HCT116 (cell line): ENCODE data around the gene MARCHF6.

ENCODE experiments used
- EZH2 ChIP-seq: fragments of 200-600 bp; sonication (generic); IDR thresholded peaks from 2 replicates; pipeline ENCODE4 v1.6.1; 2017; ENCODE audit warnings: antibody characterized with exemption, mixed run types
- ZNF274 ChIP-seq: fragments of 200-500 bp; sonication (Bioruptor generic); IDR thresholded peaks from 2 replicates; pipeline ENCODE4 v1.6.1; 2014; ENCODE audit warnings: mild to moderate bottlenecking, low read depth, low read length, inconsistent platforms
- TF ChIP-seq, protein P1 (sequence below), 3 experiments: fragments of 200-600 bp in 1 of 3; sonication (generic) in 1 of 3; IDR thresholded peaks in 2 of 3; conservative IDR thresholded peaks in 1 of 3; 2 replicates each; pipeline ENCODE4 v1.5.1; 2012 to 2017; ENCODE audit warnings: low read depth in 2 of 3, low read length in 2 of 3, antibody characterized with exemption in 1 of 3, borderline replicate concordance in 1 of 3, control low read depth in 1 of 3, mild to moderate bottlenecking in 1 of 3, mixed read lengths in 1 of 3, mixed run types in 1 of 3, moderate library complexity in 1 of 3; ENCODE audit not compliant: insufficient read depth in 1 of 3
- TF ChIP-seq, protein P2 (sequence below): IDR thresholded peaks from 2 replicates; pipeline ENCODE4 v1.6.1; 2011; ENCODE audit warnings: mild to moderate bottlenecking, low read length, moderate library complexity; ENCODE audit not compliant: insufficient replicate concordance; ENCODE audit errors: extremely low read depth

DNA sequence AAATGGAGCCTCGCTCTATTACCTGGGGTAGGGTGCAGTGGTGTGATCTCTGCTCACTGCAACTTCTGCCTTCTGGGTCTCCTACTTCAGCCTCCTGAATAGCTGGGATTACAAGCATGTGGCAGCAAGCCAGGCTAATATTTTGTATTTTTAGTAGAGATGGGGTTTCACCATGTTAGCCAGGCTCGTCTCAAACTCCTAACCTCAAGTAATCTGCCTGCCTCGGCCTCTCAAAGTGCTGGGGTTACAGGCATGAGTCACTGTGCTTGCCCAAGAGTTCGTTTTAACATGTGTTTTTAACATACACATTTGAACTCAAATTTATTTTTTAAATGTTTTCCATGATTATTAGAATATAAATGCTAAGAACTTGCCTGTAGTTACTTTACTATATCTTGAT, 34.2 kb downstream of the MARCHF6 start:
- TF ChIP-seq, protein P1, sequence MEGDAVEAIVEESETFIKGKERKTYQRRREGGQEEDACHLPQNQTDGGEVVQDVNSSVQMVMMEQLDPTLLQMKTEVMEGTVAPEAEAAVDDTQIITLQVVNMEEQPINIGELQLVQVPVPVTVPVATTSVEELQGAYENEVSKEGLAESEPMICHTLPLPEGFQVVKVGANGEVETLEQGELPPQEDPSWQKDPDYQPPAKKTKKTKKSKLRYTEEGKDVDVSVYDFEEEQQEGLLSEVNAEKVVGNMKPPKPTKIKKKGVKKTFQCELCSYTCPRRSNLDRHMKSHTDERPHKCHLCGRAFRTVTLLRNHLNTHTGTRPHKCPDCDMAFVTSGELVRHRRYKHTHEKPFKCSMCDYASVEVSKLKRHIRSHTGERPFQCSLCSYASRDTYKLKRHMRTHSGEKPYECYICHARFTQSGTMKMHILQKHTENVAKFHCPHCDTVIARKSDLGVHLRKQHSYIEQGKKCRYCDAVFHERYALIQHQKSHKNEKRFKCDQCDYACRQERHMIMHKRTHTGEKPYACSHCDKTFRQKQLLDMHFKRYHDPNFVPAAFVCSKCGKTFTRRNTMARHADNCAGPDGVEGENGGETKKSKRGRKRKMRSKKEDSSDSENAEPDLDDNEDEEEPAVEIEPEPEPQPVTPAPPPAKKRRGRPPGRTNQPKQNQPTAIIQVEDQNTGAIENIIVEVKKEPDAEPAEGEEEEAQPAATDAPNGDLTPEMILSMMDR (IDR thresholded peaks at IDR 0.05 in 2 of 3, conservative IDR thresholded peaks at IDR 0.05 in 1 of 3; ENCODE audit: borderline replicate concordance in 1 of 3, insufficient read depth in 1 of 3, low read depth in 2 of 3, low read length in 2 of 3): no peak
- no peak for TF ChIP-seq ZNF274
- TF ChIP-seq, protein P2, sequence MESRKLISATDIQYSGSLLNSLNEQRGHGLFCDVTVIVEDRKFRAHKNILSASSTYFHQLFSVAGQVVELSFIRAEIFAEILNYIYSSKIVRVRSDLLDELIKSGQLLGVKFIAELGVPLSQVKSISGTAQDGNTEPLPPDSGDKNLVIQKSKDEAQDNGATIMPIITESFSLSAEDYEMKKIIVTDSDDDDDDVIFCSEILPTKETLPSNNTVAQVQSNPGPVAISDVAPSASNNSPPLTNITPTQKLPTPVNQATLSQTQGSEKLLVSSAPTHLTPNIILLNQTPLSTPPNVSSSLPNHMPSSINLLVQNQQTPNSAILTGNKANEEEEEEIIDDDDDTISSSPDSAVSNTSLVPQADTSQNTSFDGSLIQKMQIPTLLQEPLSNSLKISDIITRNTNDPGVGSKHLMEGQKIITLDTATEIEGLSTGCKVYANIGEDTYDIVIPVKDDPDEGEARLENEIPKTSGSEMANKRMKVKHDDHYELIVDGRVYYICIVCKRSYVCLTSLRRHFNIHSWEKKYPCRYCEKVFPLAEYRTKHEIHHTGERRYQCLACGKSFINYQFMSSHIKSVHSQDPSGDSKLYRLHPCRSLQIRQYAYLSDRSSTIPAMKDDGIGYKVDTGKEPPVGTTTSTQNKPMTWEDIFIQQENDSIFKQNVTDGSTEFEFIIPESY: no peak
- no peak for TF ChIP-seq EZH2
